Measurements from ENCODE around the gene TCAIM. TPM values are rescaled to one million over a fixed set of nuclear protein-coding genes. Genes with fewer than 3 reads are reported as not detected.

Gene TCAIM
- polyA plus RNA-seq, 1 donor from 2014 or later: 38.1 TPM

DNA sequence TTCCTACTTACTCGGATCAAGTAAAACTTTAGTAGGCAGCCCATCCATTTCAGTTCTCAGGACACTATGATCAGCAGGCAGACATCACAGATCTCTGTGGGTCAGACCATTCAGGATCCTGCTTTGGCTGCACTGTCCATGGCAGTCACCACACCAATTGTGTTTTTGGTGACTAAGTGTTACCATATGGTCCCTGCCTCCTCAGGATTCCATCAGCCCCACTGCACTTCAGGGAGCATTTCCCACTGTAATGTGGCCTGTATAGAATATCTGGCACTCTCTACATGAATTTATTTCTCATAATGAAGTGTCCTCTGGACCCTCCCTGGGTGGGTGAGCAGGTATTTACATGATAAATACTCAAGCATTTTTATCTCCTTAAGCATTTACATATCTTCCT is 97.6 kb downstream of the TCAIM start:
- H3K9ac ChIP-seq (ENCODE audit: low read length): no peak overlapping the region
- no peak overlapping the region for H3K4me2 ChIP-seq (ENCODE audit: low read length)
- H3K4me3 ChIP-seq (ENCODE audit: low read length): no peak overlapping the region
- H3K9me3 ChIP-seq (ENCODE audit: low read length): no peaks in the 10 kb centered on the region
- H3K27me3 ChIP-seq (ENCODE audit: insufficient read depth, low read depth, low read length): no peaks in the 10 kb centered on the region
- no peaks in the 10 kb centered on the region for H3K9me2 ChIP-seq (ENCODE audit: insufficient read depth, low read length)
- no peak overlapping the region for H2AFZ ChIP-seq (ENCODE audit: low read depth, low read length)
- no peaks in the 10 kb centered on the region for H3K79me2 ChIP-seq (replicated peaks; ENCODE audit: insufficient read depth, low read length)
- TF ChIP-seq, protein P1, sequence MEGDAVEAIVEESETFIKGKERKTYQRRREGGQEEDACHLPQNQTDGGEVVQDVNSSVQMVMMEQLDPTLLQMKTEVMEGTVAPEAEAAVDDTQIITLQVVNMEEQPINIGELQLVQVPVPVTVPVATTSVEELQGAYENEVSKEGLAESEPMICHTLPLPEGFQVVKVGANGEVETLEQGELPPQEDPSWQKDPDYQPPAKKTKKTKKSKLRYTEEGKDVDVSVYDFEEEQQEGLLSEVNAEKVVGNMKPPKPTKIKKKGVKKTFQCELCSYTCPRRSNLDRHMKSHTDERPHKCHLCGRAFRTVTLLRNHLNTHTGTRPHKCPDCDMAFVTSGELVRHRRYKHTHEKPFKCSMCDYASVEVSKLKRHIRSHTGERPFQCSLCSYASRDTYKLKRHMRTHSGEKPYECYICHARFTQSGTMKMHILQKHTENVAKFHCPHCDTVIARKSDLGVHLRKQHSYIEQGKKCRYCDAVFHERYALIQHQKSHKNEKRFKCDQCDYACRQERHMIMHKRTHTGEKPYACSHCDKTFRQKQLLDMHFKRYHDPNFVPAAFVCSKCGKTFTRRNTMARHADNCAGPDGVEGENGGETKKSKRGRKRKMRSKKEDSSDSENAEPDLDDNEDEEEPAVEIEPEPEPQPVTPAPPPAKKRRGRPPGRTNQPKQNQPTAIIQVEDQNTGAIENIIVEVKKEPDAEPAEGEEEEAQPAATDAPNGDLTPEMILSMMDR (IDR thresholded peaks at IDR 0.05; ENCODE audit: poor library complexity, severe bottlenecking): no peak
- TF ChIP-seq SMC3 (conservative IDR thresholded peaks at IDR 0.05; ENCODE audit: poor library complexity): no peak
- TF ChIP-seq EP300 (conservative IDR thresholded peaks at IDR 0.05; ENCODE audit: poor library complexity, severe bottlenecking): no peak
- TF ChIP-seq RAD21 (conservative IDR thresholded peaks at IDR 0.05): no peak
- no peak for TF ChIP-seq TAF1 (IDR thresholded peaks at IDR 0.05; ENCODE audit: low read depth)
- TF ChIP-seq MXI1 (conservative IDR thresholded peaks at IDR 0.05; ENCODE audit: poor library complexity, severe bottlenecking): no peak
- TF ChIP-seq POLR2AphosphoS5 (IDR thresholded peaks at IDR 0.05): no peak
- no peaks in the 10 kb centered on the region for H3F3A ChIP-seq (ENCODE audit: insufficient read depth, low read length, poor library complexity, severe bottlenecking)
- H3K36me3 ChIP-seq (ENCODE audit: insufficient read depth, low read length): no peaks in the 10 kb centered on the region
- H3K27ac ChIP-seq (ENCODE audit: low read length): no peak overlapping the region
- no peaks in the 10 kb centered on the region for H4K20me1 ChIP-seq (ENCODE audit: insufficient read depth)

DNA sequence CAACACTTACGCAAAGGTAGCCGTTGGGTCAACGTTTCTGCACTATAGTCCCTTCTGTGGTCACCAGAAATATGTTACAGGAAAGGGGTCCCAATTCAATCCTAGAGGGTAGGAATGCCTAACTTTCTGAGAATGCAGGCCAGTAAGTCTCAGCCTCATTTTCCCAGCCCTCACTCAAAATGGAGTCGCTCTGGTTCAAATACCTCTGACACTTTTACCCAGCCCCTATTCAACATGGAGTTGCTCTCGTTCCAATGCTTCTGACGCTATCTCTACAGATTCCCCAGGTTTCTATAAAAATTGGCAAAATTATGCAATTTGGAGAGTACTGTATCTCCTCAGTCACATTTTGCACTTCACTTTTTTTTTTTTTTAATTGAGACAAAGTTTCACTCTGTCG is 99.2 kb downstream of the TCAIM start:
- H3K9me2 ChIP-seq (ENCODE audit: insufficient read depth, low read length): no peaks in the 10 kb centered on the region
- no peak overlapping the region for H3K4me3 ChIP-seq (ENCODE audit: low read length)
- no peaks in the 10 kb centered on the region for H4K20me1 ChIP-seq (ENCODE audit: insufficient read depth)
- no peak overlapping the region for H3K4me2 ChIP-seq (ENCODE audit: low read length)
- H3F3A ChIP-seq (ENCODE audit: insufficient read depth, low read length, poor library complexity, severe bottlenecking): no peaks in the 10 kb centered on the region
- no peaks in the 10 kb centered on the region for H3K9me3 ChIP-seq (ENCODE audit: low read length)
- H3K36me3 ChIP-seq (ENCODE audit: insufficient read depth, low read length): no peaks in the 10 kb centered on the region
- TF ChIP-seq EP300 (conservative IDR thresholded peaks at IDR 0.05; ENCODE audit: poor library complexity, severe bottlenecking) (no peak), TAF1 (IDR thresholded peaks at IDR 0.05; ENCODE audit: low read depth) (no peak), REST (IDR thresholded peaks at IDR 0.05; ENCODE audit: borderline replicate concordance) (no peak), POLR2AphosphoS5 (IDR thresholded peaks at IDR 0.05) (no peak), RAD21 (conservative IDR thresholded peaks at IDR 0.05) (no peak), SMC3 (conservative IDR thresholded peaks at IDR 0.05; ENCODE audit: poor library complexity) (no peak), EZH2 (IDR thresholded peaks at IDR 0.05; ENCODE audit: borderline replicate concordance, insufficient read depth, low read length, poor library complexity, severe bottlenecking) (no peak), MXI1 (conservative IDR thresholded peaks at IDR 0.05; ENCODE audit: poor library complexity, severe bottlenecking) (no peak)
- TF ChIP-seq, protein P1 (IDR thresholded peaks at IDR 0.05; ENCODE audit: poor library complexity, severe bottlenecking): no peak
- no peak overlapping the region for H2AFZ ChIP-seq (ENCODE audit: low read depth, low read length)
- no peaks in the 10 kb centered on the region for H3K79me2 ChIP-seq (replicated peaks; ENCODE audit: insufficient read depth, low read length)
- H3K9ac ChIP-seq (ENCODE audit: low read length): no peak overlapping the region
- H3K27ac ChIP-seq (ENCODE audit: low read length): no peak overlapping the region
- no peaks in the 10 kb centered on the region for H3K27me3 ChIP-seq (ENCODE audit: insufficient read depth, low read depth, low read length)

All from neural cell (in vitro differentiated cells).